Upper lobe of right lung (tissue), 1 donor: Measurements from ENCODE around the gene ABCC8. TPM values are rescaled to one million over a fixed set of nuclear protein-coding genes. Genes with fewer than 3 reads are reported as not detected.
A peak's percentile ranks its signal among the peaks of the same experiment; 100 is the strongest.

Experiments used
- ATAC-seq: fragments of 200-7000 bp; cut with Tn5 transposase; one replicate; pipeline ENCODE4 v1.9.1; 2020; ENCODE audit warnings: mild to moderate bottlenecking, moderate library complexity
- DNase-seq: peaks from one replicate; pipeline ENCODE4 v3.0.0-alpha.2; 2020
- H3K27ac ChIP-seq: fragments of 200-600 bp; one replicate; pipeline ENCODE4 v1.8.0; 2022
- H3K27me3 ChIP-seq: fragments of 200-600 bp; one replicate; pipeline ENCODE4 v1.8.0; 2022; ENCODE audit warnings: mild to moderate bottlenecking
- H3K36me3 ChIP-seq: fragments of 200-600 bp; one replicate; pipeline ENCODE4 v1.8.0; 2022
- H3K4me1 ChIP-seq: fragments of 200-600 bp; one replicate; pipeline ENCODE4 v1.8.0; 2022
- H3K4me3 ChIP-seq: fragments of 200-600 bp; one replicate; pipeline ENCODE4 v1.8.0; 2022; ENCODE audit warnings: mild to moderate bottlenecking
- H3K9me3 ChIP-seq: fragments of 200-600 bp; one replicate; pipeline ENCODE4 v1.8.0; 2022
- intact Hi-C: fragments of 100-400 bp; cut with DNase I; formaldehyde crosslinking; loops from one replicate; pipeline ENCODE4 v1.11.0; 2022
- total RNA-seq: library from RNA; stranded (reverse); fragmentation: NEBNext Ultra II Directional; extraction: Animal tissue kit (Norgen Biotek cat#: 25700); gene quantifications from one replicate; pipeline ENCODE4 v1.2.1, GENCODE V29; 2021
- TF ChIP-seq, protein P1 (sequence below): fragments of 200-600 bp; IDR thresholded peaks from one replicate; pipeline ENCODE4 v1.8.0; 2022; ENCODE audit warnings: antibody characterized with exemption
- donor health status: DM: no; HTN: yes; CAD: no; lungs with severe emphysema.

ABCC8 gene
- total RNA-seq, 1 donor from 2014 or later, result 4.7 TPM

- ATAC-seq (no peak), DNase-seq (no peak)
- H3K27ac ChIP-seq, result no peak overlapping the region
- H3K9me3 ChIP-seq, result no peaks in the 10 kb centered on the region
- TF ChIP-seq, protein P1, sequence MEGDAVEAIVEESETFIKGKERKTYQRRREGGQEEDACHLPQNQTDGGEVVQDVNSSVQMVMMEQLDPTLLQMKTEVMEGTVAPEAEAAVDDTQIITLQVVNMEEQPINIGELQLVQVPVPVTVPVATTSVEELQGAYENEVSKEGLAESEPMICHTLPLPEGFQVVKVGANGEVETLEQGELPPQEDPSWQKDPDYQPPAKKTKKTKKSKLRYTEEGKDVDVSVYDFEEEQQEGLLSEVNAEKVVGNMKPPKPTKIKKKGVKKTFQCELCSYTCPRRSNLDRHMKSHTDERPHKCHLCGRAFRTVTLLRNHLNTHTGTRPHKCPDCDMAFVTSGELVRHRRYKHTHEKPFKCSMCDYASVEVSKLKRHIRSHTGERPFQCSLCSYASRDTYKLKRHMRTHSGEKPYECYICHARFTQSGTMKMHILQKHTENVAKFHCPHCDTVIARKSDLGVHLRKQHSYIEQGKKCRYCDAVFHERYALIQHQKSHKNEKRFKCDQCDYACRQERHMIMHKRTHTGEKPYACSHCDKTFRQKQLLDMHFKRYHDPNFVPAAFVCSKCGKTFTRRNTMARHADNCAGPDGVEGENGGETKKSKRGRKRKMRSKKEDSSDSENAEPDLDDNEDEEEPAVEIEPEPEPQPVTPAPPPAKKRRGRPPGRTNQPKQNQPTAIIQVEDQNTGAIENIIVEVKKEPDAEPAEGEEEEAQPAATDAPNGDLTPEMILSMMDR, result no peak
- H3K36me3 ChIP-seq, result no peaks in the 10 kb centered on the region
- peaks cover 53% of the 10 kb centered on the region for H3K27me3 ChIP-seq
- H3K4me3 ChIP-seq, result no peak overlapping the region
- no peaks in the 10 kb centered on the region for H3K4me1 ChIP-seq
- intact Hi-C loops, result no loop called here
Observed at GRCh38 chr11:17478070-17478469, 1.4 kb upstream of the ABCC8 start.

DNA sequence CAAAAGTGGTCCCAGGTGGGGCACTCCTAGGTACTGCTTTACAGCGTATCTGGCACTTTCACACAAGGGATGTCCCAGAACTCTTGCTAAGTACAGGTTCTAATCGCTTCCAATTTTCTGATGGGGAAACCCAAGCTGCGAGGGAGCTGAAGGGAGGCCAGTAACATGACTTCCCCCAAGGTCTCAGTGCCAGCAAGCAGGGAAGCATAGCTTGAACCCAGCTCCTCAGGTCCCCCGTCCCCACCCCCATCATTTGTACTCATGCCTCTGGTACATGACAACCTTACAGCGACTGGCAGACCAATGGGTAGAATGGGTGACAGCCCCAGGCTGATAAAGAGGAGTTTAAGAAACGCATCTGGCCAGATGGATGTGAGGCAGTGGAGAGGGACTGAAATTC is 716 bp upstream of the ABCC8 start:
- TF ChIP-seq, protein P1, result no peak

DNA sequence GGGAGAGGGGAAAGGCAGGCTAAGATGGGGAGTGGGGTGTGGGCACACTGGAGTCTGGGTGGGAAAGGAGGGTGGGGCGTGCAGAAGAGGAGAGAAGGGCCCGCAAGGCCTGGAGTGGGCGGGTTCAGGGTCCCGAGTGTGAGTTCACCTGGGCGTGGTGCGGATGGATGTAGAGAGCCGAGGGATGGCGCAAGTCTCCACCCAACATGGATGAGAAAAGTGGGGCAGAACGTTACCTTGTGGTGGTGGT is 364 bp upstream of the ABCC8 start:
- Histone ChIP-seq H3K27me3 (peaks cover 54% of the 10 kb centered on the region), H3K9me3 (no peaks in the 10 kb centered on the region), H3K27ac (no peak overlapping the region), H3K4me3 (no peak overlapping the region), H3K4me1 (no peaks in the 10 kb centered on the region), H3K36me3 (no peaks in the 10 kb centered on the region)
- intact Hi-C loops, result no loop called here
- ATAC-seq (no peak), DNase-seq (no peak)
- TF ChIP-seq, protein P1, result no peak

More for the DNA sequence above, 716 bp upstream of the ABCC8 start:
- DNase-seq (no peak), ATAC-seq (no peak)
- no peak overlapping the region for H3K27ac ChIP-seq
- H3K4me1 ChIP-seq, result no peaks in the 10 kb centered on the region
- no peaks in the 10 kb centered on the region for H3K9me3 ChIP-seq
- no peak overlapping the region for H3K4me3 ChIP-seq
- intact Hi-C loops, result no loop called here
- H3K36me3 ChIP-seq, result no peaks in the 10 kb centered on the region
- peaks cover 54% of the 10 kb centered on the region for H3K27me3 ChIP-seq

DNA sequence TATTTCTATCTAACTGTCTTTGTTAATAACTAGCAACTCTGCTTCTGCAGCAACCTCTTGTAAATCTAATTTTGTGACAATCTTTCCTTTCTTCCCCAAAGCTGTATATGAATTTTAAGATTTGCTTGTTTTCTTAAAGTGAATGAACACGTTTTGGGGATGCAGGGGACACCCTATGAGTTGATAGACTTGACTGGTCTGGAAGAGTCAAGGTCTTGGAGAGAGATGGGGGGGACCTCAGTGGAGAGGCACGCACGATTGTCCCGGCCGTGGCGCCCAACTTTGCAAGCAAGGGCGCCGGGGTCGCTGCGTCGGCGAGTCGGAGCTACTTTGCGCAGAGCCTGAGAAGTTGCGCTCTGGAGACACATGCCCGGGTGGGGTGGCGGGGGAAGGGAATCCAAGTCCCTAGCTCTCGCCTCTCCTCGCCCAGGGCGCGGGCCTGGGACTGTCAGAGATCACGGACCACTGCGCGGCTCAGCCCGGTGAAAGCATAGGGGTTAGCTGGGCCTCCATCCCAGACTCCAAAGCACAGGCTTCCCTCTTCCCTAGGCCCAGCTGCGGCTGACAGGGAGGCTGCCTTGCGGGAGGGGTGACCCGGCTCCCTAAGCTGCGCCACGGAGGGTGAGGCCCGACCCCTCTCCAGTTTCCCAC is 854 bp downstream of the ABCC8 start:
- intact Hi-C loops, result no loop called here
- DNase-seq (no peak), ATAC-seq (no peak)
- Histone ChIP-seq H3K9me3 (no peaks in the 10 kb centered on the region), H3K27me3 (peaks cover 54% of the 10 kb centered on the region), H3K36me3 (no peaks in the 10 kb centered on the region), H3K4me1 (no peaks in the 10 kb centered on the region), H3K27ac (no peak overlapping the region), H3K4me3 (peak overlapping the region; percentile 14)
- TF ChIP-seq, protein P1, result no peak

DNA sequence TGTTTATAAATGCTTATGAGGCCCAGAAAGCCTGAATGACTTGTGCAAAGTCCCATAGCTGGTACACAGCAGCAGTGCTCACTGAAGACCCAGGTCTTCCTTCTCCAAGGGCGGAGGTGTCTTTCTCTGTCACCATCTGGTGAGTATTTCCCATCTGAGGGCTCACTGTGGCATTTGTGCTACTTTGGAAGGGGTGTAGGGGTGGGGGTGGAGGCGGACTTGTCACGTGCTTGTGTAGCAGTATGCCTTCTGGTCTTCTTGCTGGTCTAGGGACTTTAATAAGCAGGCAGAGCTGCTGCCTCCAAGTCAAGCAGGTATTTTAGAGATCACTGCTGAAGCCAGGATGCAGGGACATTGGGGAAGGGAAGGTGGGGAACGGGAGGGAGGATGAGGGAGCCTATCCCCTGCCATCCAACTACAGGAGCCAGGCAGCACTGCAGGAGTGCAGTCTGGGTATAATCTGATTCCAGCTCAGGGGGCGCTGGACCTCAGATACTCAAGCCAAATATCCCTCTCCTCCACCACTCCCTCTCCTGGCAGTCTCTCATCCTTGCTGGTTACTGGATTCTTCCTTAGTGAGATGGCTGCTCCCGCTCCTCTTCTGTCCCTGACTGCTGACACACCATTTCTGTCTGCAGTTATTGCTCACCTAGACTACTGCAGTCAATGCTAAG is 3.4 kb downstream of the ABCC8 start:
- intact Hi-C loops, result no loop called here
- H3K27ac ChIP-seq, result no peak overlapping the region
- peaks cover 48% of the 10 kb centered on the region for H3K27me3 ChIP-seq
- no peak overlapping the region for H3K4me3 ChIP-seq
- no peaks in the 10 kb centered on the region for H3K4me1 ChIP-seq
- TF ChIP-seq, protein P1, result no peak
- no peaks in the 10 kb centered on the region for H3K36me3 ChIP-seq
- ATAC-seq, result no peak
- no peak for DNase-seq
- no peaks in the 10 kb centered on the region for H3K9me3 ChIP-seq
